Esophagus muscularis mucosa (tissue), 4 donors: Measurements from ENCODE around the gene RAB1A. TPM values are rescaled to one million over a fixed set of nuclear protein-coding genes. Genes with fewer than 3 reads are reported as not detected.
"Not testable (repeated sequence)": the region's sequence is repeated elsewhere in the genome, so short reads cannot be mapped to it uniquely, and the experiment has no call there.

Experiments
- DNase-seq: peaks from one replicate; pipeline ENCODE4 v3.0.0-alpha.2; 2017; ENCODE audit errors: extremely low spot score
- H3K27ac ChIP-seq, 4 donors: fragments of 200-600 bp; sonication (generic); replicated peaks in 1 of 4; 1 replicate in 3 of 4; 2 replicates in 1 of 4; pipeline ENCODE4 v1.5.1; 2016 to 2019; ENCODE audit warnings: mild to moderate bottlenecking in 1 of 4
- H3K27me3 ChIP-seq, 4 donors: fragments of 200-600 bp; sonication (generic); one replicate each; pipeline versions ENCODE4 v1.5.1 to v1.6.0; 2016 to 2019
- H3K36me3 ChIP-seq, 4 donors: fragments of 200-600 bp; sonication (generic); one replicate each; pipeline ENCODE4 v1.5.1; 2016 to 2019
- H3K4me1 ChIP-seq, 4 donors: fragments of 200-600 bp; sonication (generic); one replicate each; pipeline ENCODE4 v1.5.1; 2016 to 2019
- H3K4me3 ChIP-seq, 4 donors: fragments of 200-600 bp; sonication (generic); 1 replicate in 2 of 4; 2 replicates in 2 of 4; pipeline ENCODE4 v1.5.1; 2016 to 2019; ENCODE audit warnings: mild to moderate bottlenecking in 4 of 4, moderate library complexity in 1 of 4
- H3K9me3 ChIP-seq, 4 donors: fragments of 200-600 bp; sonication (generic); 1 replicate in 3 of 4; 2 replicates in 1 of 4; pipeline ENCODE4 v1.5.1; 2016 to 2019
- CTCF ChIP-seq, 3 experiments: fragments of 200-600 bp in 2 of 3; fragments of 450-650 bp in 1 of 3; sonication (generic) in 2 of 3; IDR thresholded peaks; one replicate each; pipeline ENCODE4 v1.5.1; 2017 to 2019; ENCODE audit warnings: antibody characterized with exemption in 3 of 3, mild to moderate bottlenecking in 2 of 3, moderate library complexity in 1 of 3
- EP300 ChIP-seq: sonication (generic); formaldehyde crosslinking; IDR thresholded peaks from one replicate; pipeline ENCODE4 v1.6.1; 2017; ENCODE audit warnings: antibody characterized with exemption
- POLR2A ChIP-seq: fragments of 450-650 bp; IDR thresholded peaks from one replicate; pipeline ENCODE4 v1.6.1; 2017; ENCODE audit warnings: antibody characterized with exemption, moderate library complexity, mild to moderate bottlenecking, low read depth
- POLR2AphosphoS5 ChIP-seq, 2 donors: sonication (generic); formaldehyde crosslinking; IDR thresholded peaks; one replicate each; pipeline ENCODE4 v1.6.1; 2017; ENCODE audit warnings: antibody characterized with exemption in 2 of 2
- WGBS: methylation state at CpG from one replicate; pipeline ENCODE4 v1.1.5; 2018; 5-methylcytosine and 5-hydroxymethylcytosine counted together
- intact Hi-C: fragments of 100-400 bp; cut with DNase I; formaldehyde crosslinking; loops from one replicate; pipeline ENCODE4 v1.15.1; 2023
- total RNA-seq, 4 donors: library from RNA; depleted of rRNA; stranded (reverse); fragments of >200 nt; gene quantifications; one replicate each; pipeline versions ENCODE4 v1.1.0 to v1.2.1, GENCODE V29; 2016

RAB1A gene
- total RNA-seq, 4 donors from 2014 or later: 72.1 to 91.4 (median 86.0) TPM

GRCh38 chr2:65161551-65162100 is 31.7 kb upstream of the RAB1A start:
- Histone ChIP-seq H3K4me3 (no peak overlapping the region), H3K4me1 (peaks cover 9 to 21% (median 16%) of the 10 kb centered on the region in 4 donors), H3K9me3 (no peaks in the 10 kb centered on the region), H3K27ac (no peak overlapping the region), H3K27me3 (no peaks in the 10 kb centered on the region), H3K36me3 (no peaks in the 10 kb centered on the region)
- TF ChIP-seq POLR2A: no peak
- intact Hi-C loops: loop anchor here (10.0 kb wide), 1 partner anchor 247 kb away; no protein-coding TSS in a partner anchor
- DNase-seq: no peak
- WGBS: 94% methylated on average over 9 of the region's 9 CpGs

GRCh38 chr2:65159906-65160305 is 30.0 kb upstream of the RAB1A start:
- no peak overlapping the region for H3K4me3 ChIP-seq
- intact Hi-C loops: loop anchor here (10.0 kb wide), 1 partner anchor 245 kb away; no protein-coding TSS in a partner anchor
- H3K9me3 ChIP-seq: no peaks in the 10 kb centered on the region
- no peaks in the 10 kb centered on the region for H3K36me3 ChIP-seq
- no peak overlapping the region for H3K27ac ChIP-seq
- TF ChIP-seq EP300 (no peak), POLR2A (no peak), POLR2AphosphoS5 (IDR thresholded peaks at IDR 0.05) (no peak), CTCF (IDR thresholded peaks at IDR 0.05) (no peak)
- no peaks in the 10 kb centered on the region for H3K27me3 ChIP-seq
- DNase-seq: no peak
- WGBS: 68% methylated on average over 2 of the region's 2 CpGs
- peaks cover 9 to 17% (median 14%) of the 10 kb centered on the region in 4 donors for H3K4me1 ChIP-seq

- Histone ChIP-seq H3K9me3 (no peaks in the 10 kb centered on the region), H3K4me1 (peaks cover 4 to 12% (median 8%) of the 10 kb centered on the region in 4 donors), H3K27ac (no peak overlapping the region), H3K36me3 (no peaks in the 10 kb centered on the region), H3K4me3 (no peak overlapping the region), H3K27me3 (no peaks in the 10 kb centered on the region)
- no peak for DNase-seq
- TF ChIP-seq CTCF (IDR thresholded peaks at IDR 0.05) (no peak), POLR2A (no peak), POLR2AphosphoS5 (IDR thresholded peaks at IDR 0.05) (no peak), EP300 (no peak)
- 96% methylated on average over 6 of the region's 6 CpGs for WGBS
- intact Hi-C loops: no loop called here
These were observed 29.4 kb upstream of the RAB1A start for GRCh38 chr2:65159261-65159660.

GRCh38 chr2:65158557-65158956 is 28.7 kb upstream of the RAB1A start:
- WGBS: 79% methylated on average over 6 of the region's 6 CpGs
- H3K27me3 ChIP-seq: no peaks in the 10 kb centered on the region
- no peaks in the 10 kb centered on the region for H3K9me3 ChIP-seq
- H3K4me3 ChIP-seq: no peak overlapping the region
- no peak for TF ChIP-seq POLR2AphosphoS5 (IDR thresholded peaks at IDR 0.05)
- no peak for TF ChIP-seq EP300
- no peak for TF ChIP-seq POLR2A
- TF ChIP-seq CTCF (IDR thresholded peaks at IDR 0.05): no peak
- H3K4me1 ChIP-seq: peaks cover 0 to 5% (median 1%) of the 10 kb centered on the region in 4 donors
- no peak overlapping the region for H3K27ac ChIP-seq
- H3K36me3 ChIP-seq: no peaks in the 10 kb centered on the region
- DNase-seq: no peak
- intact Hi-C loops: no loop called here

- H3K9me3 ChIP-seq, DNase-seq, H3K27me3 ChIP-seq, H3K27ac ChIP-seq, H3K4me1 ChIP-seq, intact Hi-C loops, H3K4me3 ChIP-seq, H3K36me3 ChIP-seq: not testable (repeated sequence)
- 79% methylated on average over 5 of the region's 6 CpGs for WGBS
These were observed 27.9 kb upstream of the RAB1A start for GRCh38 chr2:65157856-65158255.

- Histone ChIP-seq H3K4me3 (no peak overlapping the region), H3K27me3 (no peaks in the 10 kb centered on the region), H3K27ac (no peak overlapping the region), H3K36me3 (no peaks in the 10 kb centered on the region), H3K9me3 (no peaks in the 10 kb centered on the region), H3K4me1 (no peaks in the 10 kb centered on the region)
- no peak for DNase-seq
- WGBS: 70% methylated on average over 1 of the region's 1 CpG
- no peak for TF ChIP-seq EP300
- no peak for TF ChIP-seq POLR2A
- intact Hi-C loops: no loop called here
These were observed 26.1 kb upstream of the RAB1A start for GRCh38 chr2:65156041-65156440.
